Activated CD4-positive, alpha-beta T cell treated with anti-CD3 and anti-CD28 coated beads for 36 hours (primary cell): ENCODE measurements around the gene SH3RF1. TPM values are rescaled to one million over a fixed set of nuclear protein-coding genes. Genes with fewer than 3 reads are reported as not detected.
"Not testable (repeated sequence)": the region's sequence is repeated elsewhere in the genome, so short reads cannot be mapped to it uniquely, and the experiment has no call there.

Source experiments
- ATAC-seq: fragments of 200-7000 bp; cut with Tn5 transposase; one replicate; pipeline ENCODE4 v1.10.0; 2021; ENCODE audit warnings: mild to moderate bottlenecking, moderate library complexity
- CTCF ChIA-PET: fragments of 350-600 bp; sonication (Branson Sonifier 250); formaldehyde crosslinking; loops from one replicate; lab custom pipeline; 2021; ENCODE audit warnings: antibody characterized with exemption; lab: Charles Lee
- POLR2A ChIA-PET: fragments of 350-600 bp; sonication (Branson Sonifier 250); formaldehyde crosslinking; loops from one replicate; lab custom pipeline; 2021; ENCODE audit warnings: antibody characterized with exemption, inconsistent platforms; lab: Charles Lee
- DNase-seq: peaks from one replicate; pipeline ENCODE4 v3.0.0-alpha.2; 2020
- H3K27ac Mint-ChIP-seq: one replicate; pipeline ENCODE4 v1.8.0; 2021; ENCODE audit warnings: mixed read lengths
- H3K27me3 Mint-ChIP-seq: one replicate; pipeline ENCODE4 v1.8.0; 2021; ENCODE audit warnings: mixed read lengths
- H3K36me3 Mint-ChIP-seq: one replicate; pipeline ENCODE4 v1.8.0; 2021; ENCODE audit warnings: low read depth, mixed read lengths
- H3K4me1 Mint-ChIP-seq: one replicate; pipeline ENCODE4 v1.8.0; 2021; ENCODE audit warnings: mixed read lengths
- H3K4me3 Mint-ChIP-seq: one replicate; pipeline ENCODE4 v1.8.0; 2021; ENCODE audit warnings: mild to moderate bottlenecking, moderate library complexity, mixed read lengths
- H3K9me3 Mint-ChIP-seq: one replicate; pipeline ENCODE4 v1.8.0; 2021; ENCODE audit warnings: low read depth, mixed read lengths
- intact Hi-C, 2 experiments: fragments of 100-400 bp; cut with DNase I in 1 of 2; cut with micrococcal nuclease in 1 of 2; formaldehyde crosslinking; loops; one replicate each; pipeline versions ENCODE4 v1.14.2 to v1.15.1; 2022 to 2024; cut with DNase I, micrococcal nuclease
- total RNA-seq, 2 experiments: library from RNA; stranded (reverse); gene quantifications; one replicate each; pipeline ENCODE4 v1.2.3, GENCODE V29; 2021

The SH3RF1 gene
- total RNA-seq, 2 experiments from 2014 or later: 0.39 to 0.63 TPM

- Mint-ChIP-seq H3K36me3 (no peaks in the 10 kb centered on the region), H3K4me1 (no peaks in the 10 kb centered on the region), H3K9me3 (no peaks in the 10 kb centered on the region), H3K4me3 (no peak overlapping the region), H3K27me3 (peaks cover 2% of the 10 kb centered on the region), H3K27ac (no peak overlapping the region)
- ChIA-PET POLR2A (no interaction called here), CTCF (no interaction called here)
- intact Hi-C loops: no loop called here
- DNase-seq (no peak), ATAC-seq (no peak)
Observed at GRCh38 chr4:169189372-169189771, 81.4 kb downstream of the SH3RF1 start.

- Mint-ChIP-seq H3K36me3 (no peaks in the 10 kb centered on the region), H3K27me3 (peaks cover 2% of the 10 kb centered on the region), H3K27ac (no peak overlapping the region), H3K9me3 (no peaks in the 10 kb centered on the region), H3K4me3 (no peak overlapping the region), H3K4me1 (no peaks in the 10 kb centered on the region)
- ATAC-seq: no peak
- DNase-seq: no peak
- intact Hi-C loops: no loop called here
- ChIA-PET CTCF (no interaction called here), POLR2A (no interaction called here)
Observed at GRCh38 chr4:169188204-169188603, 82.6 kb downstream of the SH3RF1 start.

- POLR2A ChIA-PET: no interaction called here
- H3K36me3 Mint-ChIP-seq: no peaks in the 10 kb centered on the region
- intact Hi-C loops: no loop called here
Observed at GRCh38 chr4:169185133-169185956, 85.4 kb downstream of the SH3RF1 start.

GRCh38 chr4:169184686-169185085 lies 86.1 kb downstream of the SH3RF1 start:
- H3K4me3 Mint-ChIP-seq: no peak overlapping the region
- CTCF ChIA-PET: no interaction called here
- H3K9me3 Mint-ChIP-seq: no peaks in the 10 kb centered on the region
- no peak for ATAC-seq
- intact Hi-C loops: no loop called here
- peaks cover 2% of the 10 kb centered on the region for H3K27me3 Mint-ChIP-seq
- H3K36me3 Mint-ChIP-seq: no peaks in the 10 kb centered on the region
- POLR2A ChIA-PET: no interaction called here
- no peaks in the 10 kb centered on the region for H3K4me1 Mint-ChIP-seq
- H3K27ac Mint-ChIP-seq: no peak overlapping the region
- DNase-seq: no peak

More at GRCh38 chr4:169185133-169185956, 85.4 kb downstream of the SH3RF1 start:
- DNase-seq (no peak), ATAC-seq (no peak)
- Mint-ChIP-seq H3K4me1 (no peaks in the 10 kb centered on the region), H3K4me3 (no peak overlapping the region), H3K27ac (no peak overlapping the region), H3K27me3 (peaks cover 2% of the 10 kb centered on the region), H3K9me3 (no peaks in the 10 kb centered on the region)
- CTCF ChIA-PET: no interaction called here

- Mint-ChIP-seq H3K9me3 (no peaks in the 10 kb centered on the region), H3K4me1 (no peaks in the 10 kb centered on the region), H3K4me3 (no peak overlapping the region), H3K27ac (no peak overlapping the region), H3K27me3 (peaks cover 2% of the 10 kb centered on the region), H3K36me3 (no peaks in the 10 kb centered on the region)
- CTCF ChIA-PET: no interaction called here
- DNase-seq (no peak), ATAC-seq (no peak)
- POLR2A ChIA-PET: no interaction called here
- intact Hi-C loops: no loop called here
Observed at GRCh38 chr4:169184236-169184635, 86.5 kb downstream of the SH3RF1 start.

GRCh38 chr4:169183581-169183980 lies 87.2 kb downstream of the SH3RF1 start:
- ATAC-seq: no peak

GRCh38 chr4:169179609-169180521 lies 90.9 kb downstream of the SH3RF1 start:
- intact Hi-C loops: no loop called here
- CTCF ChIA-PET: no interaction called here
- Mint-ChIP-seq H3K4me1 (no peaks in the 10 kb centered on the region), H3K27ac (no peak overlapping the region), H3K9me3 (no peaks in the 10 kb centered on the region), H3K36me3 (no peaks in the 10 kb centered on the region), H3K4me3 (no peak overlapping the region), H3K27me3 (peaks cover 2% of the 10 kb centered on the region)
- DNase-seq (no peak), ATAC-seq (no peak)
- POLR2A ChIA-PET: no interaction called here

More at GRCh38 chr4:169183581-169183980, 87.2 kb downstream of the SH3RF1 start:
- intact Hi-C loops: no loop called here
- ChIA-PET CTCF (no interaction called here), POLR2A (no interaction called here)
- Mint-ChIP-seq H3K4me1 (no peaks in the 10 kb centered on the region), H3K9me3 (no peaks in the 10 kb centered on the region), H3K36me3 (no peaks in the 10 kb centered on the region), H3K27me3 (peaks cover 2% of the 10 kb centered on the region), H3K27ac (no peak overlapping the region), H3K4me3 (no peak overlapping the region)
- DNase-seq: no peak

- H3K4me3 Mint-ChIP-seq, H3K27me3 Mint-ChIP-seq, H3K27ac Mint-ChIP-seq, ATAC-seq, H3K36me3 Mint-ChIP-seq, H3K9me3 Mint-ChIP-seq, H3K4me1 Mint-ChIP-seq, POLR2A ChIA-PET, CTCF ChIA-PET, DNase-seq, intact Hi-C loops: not testable (repeated sequence)
Observed at GRCh38 chr4:169178092-169178491, 92.7 kb downstream of the SH3RF1 start.

- no peaks in the 10 kb centered on the region for H3K9me3 Mint-ChIP-seq
- DNase-seq (no peak), ATAC-seq (no peak)
- POLR2A ChIA-PET: no interaction called here
- H3K4me1 Mint-ChIP-seq: no peaks in the 10 kb centered on the region
- H3K36me3 Mint-ChIP-seq: no peaks in the 10 kb centered on the region
- CTCF ChIA-PET: no interaction called here
- no peak overlapping the region for H3K4me3 Mint-ChIP-seq
- intact Hi-C loops: no loop called here
- H3K27ac Mint-ChIP-seq: no peak overlapping the region
- no peaks in the 10 kb centered on the region for H3K27me3 Mint-ChIP-seq
Observed at GRCh38 chr4:169175476-169175875, 95.3 kb downstream of the SH3RF1 start.

- intact Hi-C loops: no loop called here
- H3K27me3 Mint-ChIP-seq: no peaks in the 10 kb centered on the region
- no peaks in the 10 kb centered on the region for H3K36me3 Mint-ChIP-seq
- no peaks in the 10 kb centered on the region for H3K9me3 Mint-ChIP-seq
- ChIA-PET CTCF (no interaction called here), POLR2A (no interaction called here)
- H3K27ac Mint-ChIP-seq: no peak overlapping the region
- no peak overlapping the region for H3K4me3 Mint-ChIP-seq
- no peaks in the 10 kb centered on the region for H3K4me1 Mint-ChIP-seq
- ATAC-seq (no peak), DNase-seq (no peak)
Observed at GRCh38 chr4:169175035-169175434, 95.7 kb downstream of the SH3RF1 start.

GRCh38 chr4:169174247-169174646 lies 96.5 kb downstream of the SH3RF1 start:
- no peaks in the 10 kb centered on the region for H3K4me1 Mint-ChIP-seq
- no peak overlapping the region for H3K27ac Mint-ChIP-seq
- ATAC-seq (no peak), DNase-seq (no peak)
- H3K36me3 Mint-ChIP-seq: no peaks in the 10 kb centered on the region
- ChIA-PET POLR2A (no interaction called here), CTCF (interaction anchor here (1.3 kb wide), 1 partner anchor 15 kb away, joined by 3 read pairs; no protein-coding TSS in a partner anchor)
- intact Hi-C loops: no loop called here
- H3K4me3 Mint-ChIP-seq: no peak overlapping the region
- no peaks in the 10 kb centered on the region for H3K9me3 Mint-ChIP-seq
- H3K27me3 Mint-ChIP-seq: no peaks in the 10 kb centered on the region
